ENCODE results near the gene GUCY1A2.

GRCh38 chr11:106996691-106997090 is 21.6 kb downstream of the GUCY1A2 start:
- TF ChIP-seq, protein P1, sequence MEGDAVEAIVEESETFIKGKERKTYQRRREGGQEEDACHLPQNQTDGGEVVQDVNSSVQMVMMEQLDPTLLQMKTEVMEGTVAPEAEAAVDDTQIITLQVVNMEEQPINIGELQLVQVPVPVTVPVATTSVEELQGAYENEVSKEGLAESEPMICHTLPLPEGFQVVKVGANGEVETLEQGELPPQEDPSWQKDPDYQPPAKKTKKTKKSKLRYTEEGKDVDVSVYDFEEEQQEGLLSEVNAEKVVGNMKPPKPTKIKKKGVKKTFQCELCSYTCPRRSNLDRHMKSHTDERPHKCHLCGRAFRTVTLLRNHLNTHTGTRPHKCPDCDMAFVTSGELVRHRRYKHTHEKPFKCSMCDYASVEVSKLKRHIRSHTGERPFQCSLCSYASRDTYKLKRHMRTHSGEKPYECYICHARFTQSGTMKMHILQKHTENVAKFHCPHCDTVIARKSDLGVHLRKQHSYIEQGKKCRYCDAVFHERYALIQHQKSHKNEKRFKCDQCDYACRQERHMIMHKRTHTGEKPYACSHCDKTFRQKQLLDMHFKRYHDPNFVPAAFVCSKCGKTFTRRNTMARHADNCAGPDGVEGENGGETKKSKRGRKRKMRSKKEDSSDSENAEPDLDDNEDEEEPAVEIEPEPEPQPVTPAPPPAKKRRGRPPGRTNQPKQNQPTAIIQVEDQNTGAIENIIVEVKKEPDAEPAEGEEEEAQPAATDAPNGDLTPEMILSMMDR (IDR thresholded peaks at IDR 0.05; ENCODE audit: insufficient read depth, low read depth, low read length): no peak
- TF ChIP-seq EZH2 (IDR thresholded peaks at IDR 0.05; ENCODE audit: insufficient read depth, low read length): no peak

All from astrocyte (in vitro differentiated cells and primary cell).